GM12878 (cell line): ENCODE data around the gene RTF2. TPM values are rescaled to one million over a fixed set of nuclear protein-coding genes. Genes with fewer than 3 reads are reported as not detected.

Experiments
- BCL3 ChIP-seq: IDR thresholded peaks from 2 replicates; pipeline ENCODE4 v1.6.1; 2011; ENCODE audit warnings: borderline replicate concordance, low read depth, mild to moderate bottlenecking, moderate library complexity, low read length; ENCODE audit not compliant: insufficient read depth, poor library complexity, severe bottlenecking
- ESRRA ChIP-seq: IDR thresholded peaks from 2 replicates; pipeline ENCODE4 v1.6.1; 2012; ENCODE audit warnings: mild to moderate bottlenecking, low read length, improper control_type of control experiment
- FOS ChIP-seq: IDR thresholded peaks from 3 replicates; pipeline ENCODE4 v1.6.1; 2011; ENCODE audit warnings: borderline replicate concordance; ENCODE audit not compliant: insufficient read length; ENCODE audit errors: extremely low read depth
- FOXK2 ChIP-seq: fragments of 450-650 bp; IDR thresholded peaks from 2 replicates; pipeline ENCODE4 v1.6.1; 2017; ENCODE audit warnings: mild to moderate bottlenecking, moderate library complexity
- GABPA ChIP-seq: IDR thresholded peaks from 2 replicates; pipeline ENCODE4 v1.6.1; 2014; ENCODE audit warnings: antibody characterized with exemption, low read depth, mild to moderate bottlenecking, inconsistent platforms
- LARP7 ChIP-seq: fragments of 450-650 bp; IDR thresholded peaks from 2 replicates; pipeline ENCODE4 v1.6.1; 2017; ENCODE audit warnings: mild to moderate bottlenecking
- PAX8 ChIP-seq: fragments of 450-650 bp; IDR thresholded peaks from 2 replicates; pipeline ENCODE4 v1.6.1; 2017; ENCODE audit warnings: mild to moderate bottlenecking, moderate library complexity
- RBBP5 ChIP-seq: fragments of 200-600 bp; sonication (generic); conservative IDR thresholded peaks from 2 replicates; pipeline ENCODE4 v1.6.1; 2016
- SREBF1 ChIP-seq: IDR thresholded peaks from 2 replicates; pipeline ENCODE4 v1.6.1; 2012; ENCODE audit warnings: mild to moderate bottlenecking, low read length
- TCF3 ChIP-seq: IDR thresholded peaks from 2 replicates; pipeline ENCODE4 v1.6.1; 2012; ENCODE audit warnings: low read depth, mild to moderate bottlenecking, low read length, borderline replicate concordance; ENCODE audit not compliant: insufficient read depth
- USF2 ChIP-seq: IDR thresholded peaks from 2 replicates; pipeline ENCODE4 v1.6.1; 2011; ENCODE audit warnings: low read depth, low read length, improper control_type of control experiment, borderline replicate concordance
- YBX1 ChIP-seq: fragments of 450-650 bp; IDR thresholded peaks from 2 replicates; pipeline ENCODE4 v1.6.1; 2016; ENCODE audit warnings: antibody characterized with exemption
- YY1 ChIP-seq: IDR thresholded peaks from 2 replicates; pipeline ENCODE4 v1.6.1; 2011; ENCODE audit warnings: low read depth, mild to moderate bottlenecking, low read length
- ZBTB40 ChIP-seq: fragments of 450-650 bp; IDR thresholded peaks from 2 replicates; pipeline ENCODE4 v1.6.1; 2016; ENCODE audit warnings: mild to moderate bottlenecking, moderate library complexity, borderline replicate concordance
- ZNF217 ChIP-seq: fragments of 450-650 bp; IDR thresholded peaks from 2 replicates; pipeline ENCODE4 v1.6.1; 2017; ENCODE audit warnings: antibody characterized with exemption, mild to moderate bottlenecking
- ZNF592 ChIP-seq: fragments of 450-650 bp; IDR thresholded peaks from 2 replicates; pipeline ENCODE4 v1.6.1; 2017; ENCODE audit warnings: mild to moderate bottlenecking, moderate library complexity
- ZZZ3 ChIP-seq: IDR thresholded peaks from 2 replicates; pipeline ENCODE4 v1.6.1; 2011; ENCODE audit warnings: low read depth; ENCODE audit not compliant: control insufficient read depth, insufficient read length
- polyA plus RNA-seq, 11 experiments: library from polyadenylated mRNA; depleted of rRNA in 4 of 11; unstranded in 6 of 11; stranded (reverse) in 5 of 11; fragments of >200 nt; fragmentation: Nextera tagmentation in 4 of 11; fragmentation: Illumina TruSeq in 1 of 11; extraction: Ambion mirVana in 4 of 11; extraction: Trizol in 1 of 11; gene quantifications; 1 replicate in 1 of 11; 2 replicates in 10 of 11; pipeline versions ENCODE4 v1.2.1 to v1.2.3, GENCODE V29; 2011 to 2016; ENCODE audit warnings: inconsistent platforms in 2 of 11, missing spikeins in 2 of 11, low read depth in 1 of 11
- total RNA-seq, 4 experiments: library from RNA; depleted of rRNA in 3 of 4; stranded (reverse); fragments of >200 nt in 3 of 4; fragmentation: Illumina TruSeq in 1 of 4; extraction: Trizol in 1 of 4; gene quantifications; 2 replicates each; pipeline versions ENCODE4 v1.2.1 to v1.2.3, GENCODE V29; 2013 to 2021
- TF ChIP-seq, protein P1 (sequence below): IDR thresholded peaks from 2 replicates; pipeline ENCODE4 v1.6.1; 2012; ENCODE audit warnings: low read depth, low read length, improper control_type of control experiment

The RTF2 gene
- total and polyA plus RNA-seq, 10 of the 15 experiments (the other 5 are each of a cell fraction or from before 2014, with no cell fraction given) = 66.2 to 133 (median 82.9) TPM

DNA sequence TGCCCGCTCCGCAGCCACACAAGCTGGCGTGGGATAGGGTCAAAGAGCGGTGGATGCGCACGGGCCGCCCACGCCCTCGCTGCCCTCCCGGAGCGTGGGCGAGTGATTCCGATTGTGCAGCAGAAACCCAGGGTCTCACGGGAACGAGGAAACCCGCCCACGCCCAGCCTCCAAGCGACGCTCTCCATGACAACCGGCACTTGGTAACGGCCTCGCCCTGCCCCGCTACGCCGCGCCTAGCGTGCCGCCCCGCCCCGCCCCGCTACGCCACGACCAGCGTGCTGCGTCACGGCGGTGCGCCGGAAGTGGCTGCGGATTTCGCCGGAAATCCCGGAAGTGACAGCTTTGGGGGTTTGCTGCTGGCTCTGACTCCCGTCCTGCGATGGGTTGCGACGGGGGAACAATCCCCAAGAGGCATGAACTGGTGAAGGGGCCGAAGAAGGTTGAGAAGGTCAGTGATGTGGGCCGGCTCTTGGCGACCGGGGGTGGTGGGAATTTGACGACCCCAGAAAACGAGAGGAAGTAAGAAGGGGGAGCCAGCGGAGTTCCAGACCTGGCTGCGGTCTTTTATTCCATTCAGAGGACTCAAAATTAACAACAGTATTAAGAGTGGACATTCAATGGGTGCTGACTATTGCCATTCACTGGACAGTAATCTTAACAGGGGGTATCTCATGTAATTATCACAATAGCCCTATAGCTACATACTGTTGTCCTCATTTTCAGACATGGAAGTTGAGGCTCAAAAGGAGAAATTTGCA is at the start of gene RTF2 (continued):
- TF ChIP-seq, protein P1, sequence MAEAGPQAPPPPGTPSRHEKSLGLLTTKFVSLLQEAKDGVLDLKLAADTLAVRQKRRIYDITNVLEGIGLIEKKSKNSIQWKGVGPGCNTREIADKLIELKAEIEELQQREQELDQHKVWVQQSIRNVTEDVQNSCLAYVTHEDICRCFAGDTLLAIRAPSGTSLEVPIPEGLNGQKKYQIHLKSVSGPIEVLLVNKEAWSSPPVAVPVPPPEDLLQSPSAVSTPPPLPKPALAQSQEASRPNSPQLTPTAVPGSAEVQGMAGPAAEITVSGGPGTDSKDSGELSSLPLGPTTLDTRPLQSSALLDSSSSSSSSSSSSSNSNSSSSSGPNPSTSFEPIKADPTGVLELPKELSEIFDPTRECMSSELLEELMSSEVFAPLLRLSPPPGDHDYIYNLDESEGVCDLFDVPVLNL = peak; percentile 43; the same call in 1 of the 2 replicates
- no peak for TF ChIP-seq ZNF217
- TF ChIP-seq ESRRA = no peak
- 0 out of 2 replicates have a peak, but pooled peaks have one; percentile 38 for TF ChIP-seq FOXK2
- TF ChIP-seq FOS = no peak
- no peak for TF ChIP-seq YBX1
- TF ChIP-seq BCL3 = no peak
- TF ChIP-seq USF2 = no peak
- TF ChIP-seq ZNF592 = no peak
- TF ChIP-seq TCF3 = 0 out of 2 replicates have a peak, but pooled peaks have one; percentile 32
- TF ChIP-seq ZBTB40 = peak; percentile 95
- no peak for TF ChIP-seq RBBP5
- peak; percentile 85 for TF ChIP-seq LARP7
- TF ChIP-seq SREBF1 = no peak
- no peak for TF ChIP-seq PAX8
- peak; percentile 96 for TF ChIP-seq GABPA
- TF ChIP-seq ZZZ3 = no peak
- TF ChIP-seq YY1 = peak; percentile 59
